ENCODE data around the gene GPR89A.
"Not testable (repeated sequence)": the region's sequence is repeated elsewhere in the genome, so short reads cannot be mapped to it uniquely, and the experiment has no call there.

- TF ChIP-seq CTCF, POLR2A (IDR thresholded peaks at IDR 0.05): not testable (repeated sequence)
Observed at GRCh38 chr1:145662502-145662901, 54.7 kb downstream of the GPR89A start.
